ENCODE results near the gene CHST9.
A peak's percentile ranks its signal among the peaks of the same experiment; 100 is the strongest.

Gene CHST9

DNA sequence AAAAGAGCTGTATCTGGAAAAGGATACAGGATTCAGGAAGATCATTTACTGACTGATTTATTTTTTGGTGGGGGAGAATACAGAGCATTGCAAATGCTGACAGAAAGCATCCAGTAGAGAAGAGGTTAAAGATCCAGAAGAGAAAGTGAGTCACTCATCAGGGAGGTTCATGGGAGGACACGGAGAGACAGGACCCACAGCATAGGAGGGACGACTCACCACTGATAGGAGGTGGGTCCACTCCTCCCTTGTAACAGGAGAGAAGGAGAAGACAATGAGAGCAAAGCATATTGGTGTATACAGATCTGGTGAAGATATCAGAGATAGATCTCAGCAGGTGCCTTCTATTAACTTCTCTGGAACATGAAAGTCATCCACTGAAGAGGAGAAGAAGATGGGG lies 177.2 kb downstream of the CHST9 start:
- H3K4me3 ChIP-seq (ENCODE audit: low read length): no peak overlapping the region
- no peak for DNase-seq (ENCODE audit: low read depth)
- TF ChIP-seq, protein P1, sequence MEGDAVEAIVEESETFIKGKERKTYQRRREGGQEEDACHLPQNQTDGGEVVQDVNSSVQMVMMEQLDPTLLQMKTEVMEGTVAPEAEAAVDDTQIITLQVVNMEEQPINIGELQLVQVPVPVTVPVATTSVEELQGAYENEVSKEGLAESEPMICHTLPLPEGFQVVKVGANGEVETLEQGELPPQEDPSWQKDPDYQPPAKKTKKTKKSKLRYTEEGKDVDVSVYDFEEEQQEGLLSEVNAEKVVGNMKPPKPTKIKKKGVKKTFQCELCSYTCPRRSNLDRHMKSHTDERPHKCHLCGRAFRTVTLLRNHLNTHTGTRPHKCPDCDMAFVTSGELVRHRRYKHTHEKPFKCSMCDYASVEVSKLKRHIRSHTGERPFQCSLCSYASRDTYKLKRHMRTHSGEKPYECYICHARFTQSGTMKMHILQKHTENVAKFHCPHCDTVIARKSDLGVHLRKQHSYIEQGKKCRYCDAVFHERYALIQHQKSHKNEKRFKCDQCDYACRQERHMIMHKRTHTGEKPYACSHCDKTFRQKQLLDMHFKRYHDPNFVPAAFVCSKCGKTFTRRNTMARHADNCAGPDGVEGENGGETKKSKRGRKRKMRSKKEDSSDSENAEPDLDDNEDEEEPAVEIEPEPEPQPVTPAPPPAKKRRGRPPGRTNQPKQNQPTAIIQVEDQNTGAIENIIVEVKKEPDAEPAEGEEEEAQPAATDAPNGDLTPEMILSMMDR (conservative IDR thresholded peaks at IDR 0.05; ENCODE audit: low read length): no peak

GRCh38 chr18:27005589-27005988 lies 179.5 kb downstream of the CHST9 start:
- TF ChIP-seq, protein P1 (conservative IDR thresholded peaks at IDR 0.05; ENCODE audit: low read length): peak; percentile 40
- no peak overlapping the region for H3K4me3 ChIP-seq (ENCODE audit: low read length)
- no peak for DNase-seq (ENCODE audit: low read depth)

- no peak overlapping the region for H3K4me3 ChIP-seq (ENCODE audit: low read length)
- peak; percentile 14 for DNase-seq (ENCODE audit: low read depth)
- TF ChIP-seq, protein P1 (conservative IDR thresholded peaks at IDR 0.05; ENCODE audit: low read length): peak; percentile 47
These were observed 180.9 kb downstream of the CHST9 start for GRCh38 chr18:27004056-27004829.

DNA sequence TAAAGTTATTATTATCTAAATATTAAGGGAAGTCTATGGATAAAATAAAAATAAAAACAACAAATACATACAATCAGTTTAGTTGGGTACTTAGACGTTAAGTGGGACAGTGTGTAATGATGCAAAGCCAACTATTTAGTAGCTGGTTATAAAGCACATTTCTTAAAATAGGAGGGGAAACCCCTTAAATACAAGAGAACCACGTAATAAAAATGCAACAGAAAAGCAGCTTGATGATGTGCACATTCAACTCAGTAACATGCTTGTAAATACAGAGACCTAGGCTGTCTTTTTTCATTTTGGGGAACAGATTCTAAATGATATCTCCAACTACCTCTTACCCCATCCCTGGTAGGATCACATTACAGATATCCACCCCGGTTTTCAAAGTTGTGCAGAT lies 185.3 kb downstream of the CHST9 start:
- no peak overlapping the region for H3K4me3 ChIP-seq (ENCODE audit: low read length)
- no peak for DNase-seq (ENCODE audit: low read depth)
- TF ChIP-seq, protein P1 (conservative IDR thresholded peaks at IDR 0.05; ENCODE audit: low read length): no peak

GRCh38 chr18:26993568-26993967 lies 191.5 kb downstream of the CHST9 start:
- no peak overlapping the region for H3K4me3 ChIP-seq (ENCODE audit: low read length)
- DNase-seq (ENCODE audit: low read depth): no peak
- TF ChIP-seq, protein P1 (conservative IDR thresholded peaks at IDR 0.05; ENCODE audit: low read length): no peak

GRCh38 chr18:26992926-26993325 lies 192.2 kb downstream of the CHST9 start:
- DNase-seq (ENCODE audit: low read depth): no peak
- TF ChIP-seq, protein P1 (conservative IDR thresholded peaks at IDR 0.05; ENCODE audit: low read length): no peak
- no peak overlapping the region for H3K4me3 ChIP-seq (ENCODE audit: low read length)

DNA sequence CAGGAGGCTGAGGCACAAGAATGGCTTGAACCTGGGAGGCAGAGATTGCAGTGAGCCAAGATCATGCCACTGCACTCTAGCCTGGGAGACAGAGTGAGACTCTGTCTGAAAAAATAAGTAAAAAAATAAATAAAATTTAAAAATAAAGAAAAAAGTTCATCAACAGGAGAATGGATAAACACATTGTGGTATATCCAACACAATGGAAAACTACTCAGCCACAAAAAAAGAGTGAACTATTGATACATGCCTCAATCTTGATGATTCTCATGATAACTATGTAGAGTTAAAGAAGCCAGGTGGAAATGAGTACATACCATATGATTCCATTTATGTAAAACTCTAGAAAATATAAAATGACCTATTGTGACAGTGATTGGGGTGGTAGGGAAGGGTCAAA lies 195.3 kb downstream of the CHST9 start:
- TF ChIP-seq, protein P1 (conservative IDR thresholded peaks at IDR 0.05; ENCODE audit: low read length): no peak
- no peak for DNase-seq (ENCODE audit: low read depth)
- no peak overlapping the region for H3K4me3 ChIP-seq (ENCODE audit: low read length)
